ENCODE measurements around the gene GKN2.

GRCh38 chr2:68977453-68977852, 24.8 kb upstream of the GKN2 start:
- no peak for TF ChIP-seq CTCF (IDR thresholded peaks at IDR 0.05)
- TF ChIP-seq EP300 (IDR thresholded peaks at IDR 0.05) = no peak
- TF ChIP-seq POLR2A (IDR thresholded peaks at IDR 0.05) = no peak
- TF ChIP-seq POLR2AphosphoS5 (IDR thresholded peaks at IDR 0.05) = no peak

Data from stomach (tissue), 4 donors.